Erythroblast (primary cell): ENCODE measurements around the gene PIAS4.

ENCODE experiments used
- DNase-seq, 2 experiments: peaks; one replicate each; lab custom pipeline; 2025; lab: John Stamatoyannopoulos, UW
- GATA1 ChIP-seq: IDR thresholded peaks from 2 replicates; pipeline ENCODE4 v1.6.1; 2011; ENCODE audit warnings: low read depth, mild to moderate bottlenecking, control low read depth, low read length, moderate library complexity
- POLR2A ChIP-seq: IDR thresholded peaks from 2 replicates; pipeline ENCODE4 v1.6.1; 2011; ENCODE audit warnings: mild to moderate bottlenecking, low read length

PIAS4 gene

GRCh38 chr19:4057931-4058692, 50.6 kb downstream of the PIAS4 start:
- peak; percentile 67 to 78 for DNase-seq
- TF ChIP-seq GATA1 (no peak), POLR2A (no peak)

DNA sequence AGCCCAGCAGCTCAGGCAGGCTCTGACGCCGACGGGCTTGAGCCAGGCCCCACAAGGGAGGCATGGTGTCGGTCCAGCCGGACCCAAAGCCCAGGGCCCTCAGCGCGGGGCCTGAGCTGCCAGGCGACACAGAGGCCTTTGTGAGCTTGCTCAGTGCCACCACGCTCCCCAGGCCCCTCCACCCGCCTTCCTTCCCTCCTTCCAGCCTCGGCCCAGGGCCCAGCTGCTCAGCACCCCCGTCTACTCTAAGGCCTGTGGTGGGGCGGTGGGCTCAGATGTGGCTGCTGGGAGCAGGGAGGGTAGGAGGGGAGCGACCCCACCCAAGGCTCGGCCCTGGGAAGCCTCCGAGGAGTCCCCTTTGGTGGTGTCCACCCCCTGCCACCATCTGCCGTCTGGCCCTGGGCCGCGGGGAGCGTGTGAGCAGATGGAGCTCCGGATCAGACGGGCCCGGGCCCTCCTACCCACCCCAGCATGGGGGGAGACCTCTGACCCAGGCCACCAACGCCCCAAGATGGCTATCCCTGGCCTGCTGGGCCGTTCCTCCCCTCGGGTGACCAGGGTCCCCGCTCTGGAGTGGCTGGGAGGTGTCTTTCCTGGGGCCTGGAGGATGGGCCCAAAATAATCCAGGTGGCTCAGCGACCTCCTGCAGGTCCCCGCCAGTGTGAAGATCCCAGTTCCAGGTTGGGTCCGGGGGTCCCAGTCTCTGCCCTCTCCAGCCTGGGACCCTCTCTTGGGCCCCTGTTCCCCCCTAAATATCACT, 51.3 kb downstream of the PIAS4 start:
- TF ChIP-seq GATA1 (no peak), POLR2A (no peak)
- no peak for DNase-seq

DNA sequence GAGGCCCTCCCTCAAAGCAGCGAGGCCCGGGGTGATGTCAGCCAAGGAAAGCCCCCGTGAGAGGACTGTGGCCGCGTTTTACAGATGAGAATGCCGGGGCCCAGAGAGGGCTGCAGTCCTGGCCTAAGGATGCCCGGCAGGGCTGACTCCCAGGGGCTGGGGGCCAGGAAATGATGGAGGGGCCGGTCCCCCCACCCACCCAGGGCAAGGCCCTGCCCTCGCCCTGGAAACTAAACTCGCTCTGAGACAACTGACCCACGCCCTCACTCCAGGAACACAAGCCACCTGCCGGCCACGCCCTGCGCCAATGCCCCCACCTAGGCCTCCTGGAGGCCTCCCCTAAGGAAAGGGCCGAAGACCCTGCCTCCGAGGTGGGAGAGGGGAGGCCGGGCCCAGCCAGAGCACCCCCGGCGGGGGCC, 51.9 kb downstream of the PIAS4 start:
- no peak for TF ChIP-seq POLR2A
- TF ChIP-seq GATA1: no peak
- DNase-seq: no peak

DNA sequence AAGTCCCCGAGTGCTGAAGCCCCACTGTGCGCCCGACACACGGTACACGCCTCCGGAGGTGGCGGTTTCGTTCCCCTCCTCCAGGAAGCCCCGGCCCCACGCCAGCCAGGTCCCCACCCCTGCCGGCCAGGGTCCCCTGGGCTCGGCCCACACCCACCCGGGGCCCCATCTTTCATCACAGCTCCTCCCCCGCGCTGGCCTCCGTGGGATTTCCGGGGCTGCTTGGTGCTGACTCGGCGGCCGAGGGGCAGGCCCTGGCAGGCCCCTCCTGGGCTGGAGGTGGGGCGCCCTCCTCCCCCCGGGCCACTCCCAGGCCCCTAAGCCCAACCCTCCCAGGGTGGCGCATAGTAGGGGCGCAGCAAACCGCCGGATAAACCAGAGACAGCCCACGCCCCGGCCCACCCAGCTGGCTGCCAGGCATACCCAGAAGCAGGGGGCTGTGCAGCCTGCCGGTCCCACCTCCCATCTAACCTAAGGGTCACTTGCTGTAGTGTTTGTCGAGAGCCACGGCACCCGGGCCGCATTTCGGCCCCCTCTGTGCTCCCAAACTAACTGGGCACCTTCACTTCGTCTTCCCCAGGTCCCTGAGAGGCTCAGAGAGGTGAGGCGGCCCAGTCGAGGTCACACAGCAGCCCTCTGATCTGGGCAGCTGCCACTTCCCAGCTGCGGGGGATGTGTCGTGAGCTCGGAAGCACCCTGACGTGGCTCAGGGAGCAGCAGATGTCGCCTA, 52.5 kb downstream of the PIAS4 start:
- DNase-seq: no peak
- TF ChIP-seq POLR2A (no peak), GATA1 (no peak)

GRCh38 chr19:4060621-4061177, 53.2 kb downstream of the PIAS4 start:
- TF ChIP-seq POLR2A (no peak), GATA1 (no peak)
- DNase-seq: no peak

GRCh38 chr19:4061178-4061682, 53.7 kb downstream of the PIAS4 start:
- TF ChIP-seq POLR2A (no peak), GATA1 (no peak)
- DNase-seq: no peak

GRCh38 chr19:4061683-4062418, 54.3 kb downstream of the PIAS4 start:
- DNase-seq: no peak
- TF ChIP-seq POLR2A: no peak

GRCh38 chr19:4062419-4063368, 55.2 kb downstream of the PIAS4 start:
- TF ChIP-seq POLR2A (no peak), GATA1 (no peak)
- no peak for DNase-seq

DNA sequence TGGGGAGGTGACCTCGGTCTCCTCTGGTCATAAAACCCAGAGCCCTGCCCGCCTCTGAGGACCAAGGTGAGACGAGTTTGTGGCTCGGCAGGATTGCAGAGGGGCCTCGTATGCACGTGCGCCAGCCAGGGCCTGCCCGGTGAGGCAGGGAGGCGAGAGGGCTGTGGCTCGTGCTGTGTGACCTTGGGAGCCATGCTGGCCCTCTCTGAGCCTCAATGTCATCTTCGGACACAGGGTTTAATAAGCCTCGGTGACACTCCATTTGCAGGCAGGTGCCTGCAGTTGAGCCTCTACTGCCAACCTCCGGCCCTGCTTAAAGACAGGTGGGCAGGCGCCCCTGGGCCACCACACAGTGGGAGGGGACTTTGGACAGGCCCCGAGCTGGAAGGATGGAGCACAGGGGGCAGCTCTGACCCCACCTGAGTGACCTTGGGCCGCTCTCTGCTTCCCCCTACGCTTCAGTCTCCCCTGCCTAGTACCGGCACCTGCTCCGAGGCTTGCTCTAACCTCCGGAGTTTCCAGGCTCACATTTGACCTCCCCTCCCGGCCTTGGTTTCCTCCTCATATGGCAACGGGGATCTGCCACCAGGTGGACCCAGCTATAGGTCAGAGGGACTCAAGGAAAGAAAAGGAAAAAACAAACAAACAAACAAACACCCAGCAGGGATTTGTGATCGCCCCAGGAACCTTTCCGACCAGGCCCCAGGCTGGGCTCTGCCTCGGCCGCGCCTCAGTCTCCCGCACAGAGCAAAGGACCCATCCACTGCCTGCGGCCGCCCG, 56.0 kb downstream of the PIAS4 start:
- DNase-seq: no peak
- TF ChIP-seq GATA1: no peak
- TF ChIP-seq POLR2A: no peak

GRCh38 chr19:4064149-4064495, 56.6 kb downstream of the PIAS4 start:
- no peak for DNase-seq
- TF ChIP-seq GATA1 (no peak), POLR2A (no peak)
